ENCODE measurements around the gene FTCDNL1.

FTCDNL1 gene

GRCh38 chr2:199738727-199739412, 112.1 kb downstream of the FTCDNL1 start:
- no peak overlapping the region for H3K4me3 ChIP-seq (ENCODE audit: low read length)
- DNase-seq (ENCODE audit: low read depth) = no peak
- TF ChIP-seq CTCF (conservative IDR thresholded peaks at IDR 0.05; ENCODE audit: low read depth, low read length) = no peak

GRCh38 chr2:199734651-199735050, 116.3 kb downstream of the FTCDNL1 start:
- H3K4me3 ChIP-seq (ENCODE audit: low read length) = no peak overlapping the region
- TF ChIP-seq CTCF (conservative IDR thresholded peaks at IDR 0.05; ENCODE audit: low read depth, low read length) = no peak
- no peak for DNase-seq (ENCODE audit: low read depth)

GRCh38 chr2:199734011-199734410, 117.0 kb downstream of the FTCDNL1 start:
- no peak for TF ChIP-seq CTCF (conservative IDR thresholded peaks at IDR 0.05; ENCODE audit: low read depth, low read length)
- H3K4me3 ChIP-seq (ENCODE audit: low read length) = no peak overlapping the region
- no peak for DNase-seq (ENCODE audit: low read depth)

GRCh38 chr2:199727801-199728200, 123.2 kb downstream of the FTCDNL1 start:
- no peak overlapping the region for H3K4me3 ChIP-seq (ENCODE audit: low read length)
- DNase-seq (ENCODE audit: low read depth) = no peak
- no peak for TF ChIP-seq CTCF (conservative IDR thresholded peaks at IDR 0.05; ENCODE audit: low read depth, low read length)

- no peak for TF ChIP-seq CTCF (conservative IDR thresholded peaks at IDR 0.05; ENCODE audit: low read depth, low read length)
- H3K4me3 ChIP-seq (ENCODE audit: low read length) = no peak overlapping the region
- no peak for DNase-seq (ENCODE audit: low read depth)
These were observed 123.7 kb downstream of the FTCDNL1 start for GRCh38 chr2:199727306-199727705.

- no peak for DNase-seq (ENCODE audit: low read depth)
- no peak for TF ChIP-seq CTCF (conservative IDR thresholded peaks at IDR 0.05; ENCODE audit: low read depth, low read length)
- H3K4me3 ChIP-seq (ENCODE audit: low read length) = no peak overlapping the region
These were observed 132.9 kb downstream of the FTCDNL1 start for GRCh38 chr2:199718074-199718473.

GRCh38 chr2:199717587-199717907, 133.4 kb downstream of the FTCDNL1 start:
- H3K4me3 ChIP-seq (ENCODE audit: low read length) = no peak overlapping the region
- TF ChIP-seq CTCF (conservative IDR thresholded peaks at IDR 0.05; ENCODE audit: low read depth, low read length) = no peak
- DNase-seq (ENCODE audit: low read depth) = no peak

Measured in retinal pigment epithelial cell (primary cell).